ENCODE results near the gene NHSL2. TPM values are rescaled to one million over a fixed set of nuclear protein-coding genes. Genes with fewer than 3 reads are reported as not detected.
"Not testable (repeated sequence)": the region's sequence is repeated elsewhere in the genome, so short reads cannot be mapped to it uniquely, and the experiment has no call there.

Gene NHSL2
- total RNA-seq, 1 experiment from 2014 or later = not detected

GRCh38 chrX:71873459-71873833 lies 37.2 kb upstream of the NHSL2 start:
- CTCF ChIA-PET = no interaction called here
- no peak for DNase-seq
- BruUV-seq (replicated peaks) = no TSS peak

GRCh38 chrX:71876841-71877240 lies 33.8 kb upstream of the NHSL2 start:
- H3K79me2 ChIP-seq (ENCODE audit: low read depth); CTCF ChIA-PET; H4K20me1 ChIP-seq (ENCODE audit: insufficient read depth); H3F3A ChIP-seq (ENCODE audit: insufficient read depth, low read depth); BruUV-seq (replicated peaks); H3K9me3 ChIP-seq (ENCODE audit: insufficient read depth, low read depth); H3K4me2 ChIP-seq; DNase-seq; H3K36me3 ChIP-seq (ENCODE audit: low read depth); POLR2A ChIA-PET (ENCODE audit: unreplicated experiment); H3K4me3 ChIP-seq; H3K9me2 ChIP-seq (ENCODE audit: insufficient read depth); intact Hi-C loops (cut with micrococcal nuclease; ENCODE audit: unreplicated experiment); H3K27ac ChIP-seq; H2AFZ ChIP-seq; H3K4me1 ChIP-seq (replicated peaks; ENCODE audit: insufficient read depth): not testable (repeated sequence)
- H3K27me3 ChIP-seq (ENCODE audit: insufficient read depth, low read depth) = peaks cover 23% of the 10 kb centered on the region; the same call in 1 of the 2 replicates

More at GRCh38 chrX:71873459-71873833, 37.2 kb upstream of the NHSL2 start:
- H3K4me3 ChIP-seq = no peak overlapping the region
- POLR2A ChIA-PET (ENCODE audit: unreplicated experiment) = no interaction called here
- H3K27me3 ChIP-seq (ENCODE audit: insufficient read depth, low read depth) = peaks cover 50% of the 10 kb centered on the region
- intact Hi-C loops (cut with micrococcal nuclease; ENCODE audit: unreplicated experiment) = no loop called here
- TF ChIP-seq EZH2 (IDR thresholded peaks at IDR 0.05; ENCODE audit: low read depth) (no peak), CTCF (conservative IDR thresholded peaks at IDR 0.05) (no peak)
- no peaks in the 10 kb centered on the region for H3K36me3 ChIP-seq (ENCODE audit: low read depth)
- no peak overlapping the region for H3K27ac ChIP-seq
- no peaks in the 10 kb centered on the region for H4K20me1 ChIP-seq (ENCODE audit: insufficient read depth)
- no peaks in the 10 kb centered on the region for H3K79me2 ChIP-seq (ENCODE audit: low read depth)
- H2AFZ ChIP-seq = no peak overlapping the region
- H3K9me3 ChIP-seq (ENCODE audit: insufficient read depth, low read depth) = no peaks in the 10 kb centered on the region
- no peaks in the 10 kb centered on the region for H3K9me2 ChIP-seq (ENCODE audit: insufficient read depth)
- H3K4me1 ChIP-seq (replicated peaks; ENCODE audit: insufficient read depth) = no peaks in the 10 kb centered on the region
- no peaks in the 10 kb centered on the region for H3F3A ChIP-seq (ENCODE audit: insufficient read depth, low read depth)
- H3K4me2 ChIP-seq = no peak overlapping the region

- Histone ChIP-seq H3K79me2 (ENCODE audit: low read depth) (no peaks in the 10 kb centered on the region), H4K20me1 (ENCODE audit: insufficient read depth) (no peaks in the 10 kb centered on the region), H3K27ac (no peak overlapping the region), H3K9me2 (ENCODE audit: insufficient read depth) (no peaks in the 10 kb centered on the region), H2AFZ (no peak overlapping the region), H3K4me3 (no peak overlapping the region), H3K4me2 (no peak overlapping the region), H3K4me1 (replicated peaks; ENCODE audit: insufficient read depth) (no peaks in the 10 kb centered on the region), H3K36me3 (ENCODE audit: low read depth) (no peaks in the 10 kb centered on the region), H3K9me3 (ENCODE audit: insufficient read depth, low read depth) (no peaks in the 10 kb centered on the region), H3K27me3 (ENCODE audit: insufficient read depth, low read depth) (no peaks in the 10 kb centered on the region), H3F3A (ENCODE audit: insufficient read depth, low read depth) (no peaks in the 10 kb centered on the region)
- CTCF ChIA-PET = no interaction called here
- POLR2A ChIA-PET (ENCODE audit: unreplicated experiment) = no interaction called here
- TF ChIP-seq CTCF (conservative IDR thresholded peaks at IDR 0.05) = no peak
- no peak for TF ChIP-seq EZH2 (IDR thresholded peaks at IDR 0.05; ENCODE audit: low read depth)
- no peak for DNase-seq
- BruUV-seq (replicated peaks) = no TSS peak
- intact Hi-C loops (cut with micrococcal nuclease; ENCODE audit: unreplicated experiment) = no loop called here
Measured at GRCh38 chrX:71885099-71885498, 25.5 kb upstream of the NHSL2 start.

GRCh38 chrX:71895607-71896006 lies 15.0 kb upstream of the NHSL2 start:
- Histone ChIP-seq H3K27ac (no peak overlapping the region), H3K9me2 (ENCODE audit: insufficient read depth) (no peaks in the 10 kb centered on the region), H2AFZ (no peak overlapping the region), H3K36me3 (ENCODE audit: low read depth) (no peaks in the 10 kb centered on the region), H3K79me2 (ENCODE audit: low read depth) (no peaks in the 10 kb centered on the region), H3K4me1 (replicated peaks; ENCODE audit: insufficient read depth) (no peaks in the 10 kb centered on the region), H3K27me3 (ENCODE audit: insufficient read depth, low read depth) (no peaks in the 10 kb centered on the region), H3K9me3 (ENCODE audit: insufficient read depth, low read depth) (no peaks in the 10 kb centered on the region), H3K4me2 (no peak overlapping the region), H4K20me1 (ENCODE audit: insufficient read depth) (no peaks in the 10 kb centered on the region), H3K4me3 (no peak overlapping the region), H3F3A (ENCODE audit: insufficient read depth, low read depth) (no peaks in the 10 kb centered on the region)
- no TSS peak for BruUV-seq (replicated peaks)
- ChIA-PET CTCF (no interaction called here), POLR2A (ENCODE audit: unreplicated experiment) (no interaction called here)
- intact Hi-C loops (cut with micrococcal nuclease; ENCODE audit: unreplicated experiment) = no loop called here
- DNase-seq = no peak
- TF ChIP-seq EZH2 (IDR thresholded peaks at IDR 0.05; ENCODE audit: low read depth) (no peak), CTCF (conservative IDR thresholded peaks at IDR 0.05) (no peak)

Data from PC-9 (cell line).